Inferior parietal cortex (tissue), 1 donor: ENCODE data around the gene TFB1M.
A peak's percentile ranks its signal among the peaks of the same experiment; 100 is the strongest.

Experiments
- DNase-seq: peaks from one replicate; pipeline ENCODE4 v3.0.0-alpha.2; 2016; ENCODE audit errors: extremely low spot score

Gene TFB1M

GRCh38 chr6:155264693-155265320 is 49.5 kb downstream of the TFB1M start:
- DNase-seq: no peak

GRCh38 chr6:155263373-155264063 is 50.8 kb downstream of the TFB1M start, which contains the start of gene CLDN20:
Gene CLDN20 (plus strand): TSS chr6:155264013. CDS start chr6:155275720, 11,707 bp downstream.
- DNase-seq: no peak

- no peak for DNase-seq
Observed at GRCh38 chr6:155262655-155263054, 51.6 kb downstream of the TFB1M start.

GRCh38 chr6:155261111-155261900 is 53.0 kb downstream of the TFB1M start:
- DNase-seq: no peak

- DNase-seq: no peak
Observed at GRCh38 chr6:155260686-155261085, 53.6 kb downstream of the TFB1M start.

- no peak for DNase-seq
Observed at GRCh38 chr6:155259897-155260296, 54.4 kb downstream of the TFB1M start.

GRCh38 chr6:155259204-155259603 is 55.1 kb downstream of the TFB1M start:
- no peak for DNase-seq

- no peak for DNase-seq
Observed at GRCh38 chr6:155257796-155258195, 56.5 kb downstream of the TFB1M start.

GRCh38 chr6:155256122-155256795 is 58.0 kb downstream of the TFB1M start:
- no peak for DNase-seq

- DNase-seq: no peak
Observed at GRCh38 chr6:155254139-155254538, 60.1 kb downstream of the TFB1M start.

GRCh38 chr6:155253337-155253736 is 60.9 kb downstream of the TFB1M start:
- DNase-seq: no peak

- no peak for DNase-seq
Observed at GRCh38 chr6:155252581-155252980, 61.7 kb downstream of the TFB1M start.

GRCh38 chr6:155250701-155251381 is 63.4 kb downstream of the TFB1M start:
- DNase-seq: no peak

- DNase-seq: peak; percentile 77
Observed at GRCh38 chr6:155248008-155249001, 66.0 kb downstream of the TFB1M start.

- DNase-seq: no peak
Observed at GRCh38 chr6:155247618-155248007, 66.7 kb downstream of the TFB1M start.

- no peak for DNase-seq
Observed at GRCh38 chr6:155246825-155247224, 67.5 kb downstream of the TFB1M start.

- no peak for DNase-seq
Observed at GRCh38 chr6:155245831-155246230, 68.5 kb downstream of the TFB1M start.

- no peak for DNase-seq
Observed at GRCh38 chr6:155245193-155245592, 69.1 kb downstream of the TFB1M start.

- peak; percentile 1 for DNase-seq
Observed at GRCh38 chr6:155244434-155244833, 69.8 kb downstream of the TFB1M start.

- no peak for DNase-seq
Observed at GRCh38 chr6:155241966-155242365, 72.3 kb downstream of the TFB1M start.
